NCI-H774 (cell line): ENCODE measurements around the gene CPZ.

Experiments used
- DNase-seq: peaks from one replicate; lab custom pipeline; 2025; lab: John Stamatoyannopoulos, UW

Gene CPZ

DNA sequence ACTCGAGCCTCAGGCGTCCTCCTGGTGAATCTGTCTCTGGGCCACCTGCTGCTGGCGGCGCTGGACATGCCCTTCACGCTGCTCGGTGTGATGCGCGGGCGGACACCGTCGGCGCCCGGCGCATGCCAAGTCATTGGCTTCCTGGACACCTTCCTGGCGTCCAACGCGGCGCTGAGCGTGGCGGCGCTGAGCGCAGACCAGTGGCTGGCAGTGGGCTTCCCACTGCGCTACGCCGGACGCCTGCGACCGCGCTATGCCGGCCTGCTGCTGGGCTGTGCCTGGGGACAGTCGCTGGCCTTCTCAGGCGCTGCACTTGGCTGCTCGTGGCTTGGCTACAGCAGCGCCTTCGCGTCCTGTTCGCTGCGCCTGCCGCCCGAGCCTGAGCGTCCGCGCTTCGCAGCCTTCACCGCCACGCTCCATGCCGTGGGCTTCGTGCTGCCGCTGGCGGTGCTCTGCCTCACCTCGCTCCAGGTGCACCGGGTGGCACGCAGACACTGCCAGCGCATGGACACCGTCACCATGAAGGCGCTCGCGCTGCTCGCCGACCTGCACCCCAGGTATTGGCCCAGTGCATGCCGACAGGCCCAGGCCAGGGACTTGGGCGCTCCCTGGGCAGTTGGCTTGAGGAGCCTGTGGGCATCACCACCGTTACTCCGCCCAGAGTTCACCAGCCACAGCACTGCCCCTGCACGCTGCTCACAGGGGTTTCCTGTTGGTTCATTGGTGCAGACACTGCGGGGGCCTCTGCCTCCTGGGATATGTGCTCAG is 11.3 kb upstream of the CPZ start:
- DNase-seq: no peak

DNA sequence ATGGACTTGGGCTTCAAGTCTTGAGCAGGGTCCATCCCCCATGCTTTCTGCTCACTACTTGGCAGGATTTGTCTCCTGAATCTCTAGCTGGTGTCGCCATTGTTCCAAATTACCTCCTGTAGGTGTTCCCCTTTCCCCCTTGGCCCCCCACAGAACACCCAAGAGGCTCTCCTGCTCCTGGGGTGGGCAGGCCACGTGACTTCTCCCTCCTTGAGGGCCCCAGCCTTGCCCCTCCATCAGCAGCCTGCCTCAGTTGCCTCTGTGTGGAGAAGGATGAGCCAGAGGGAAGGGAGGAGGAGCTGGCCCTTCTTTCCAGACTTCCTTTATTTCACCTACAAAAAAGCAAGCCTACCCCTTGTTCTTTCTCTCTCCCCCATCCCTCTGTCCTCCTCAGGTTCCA is 10.5 kb upstream of the CPZ start:
- no peak for DNase-seq

DNA sequence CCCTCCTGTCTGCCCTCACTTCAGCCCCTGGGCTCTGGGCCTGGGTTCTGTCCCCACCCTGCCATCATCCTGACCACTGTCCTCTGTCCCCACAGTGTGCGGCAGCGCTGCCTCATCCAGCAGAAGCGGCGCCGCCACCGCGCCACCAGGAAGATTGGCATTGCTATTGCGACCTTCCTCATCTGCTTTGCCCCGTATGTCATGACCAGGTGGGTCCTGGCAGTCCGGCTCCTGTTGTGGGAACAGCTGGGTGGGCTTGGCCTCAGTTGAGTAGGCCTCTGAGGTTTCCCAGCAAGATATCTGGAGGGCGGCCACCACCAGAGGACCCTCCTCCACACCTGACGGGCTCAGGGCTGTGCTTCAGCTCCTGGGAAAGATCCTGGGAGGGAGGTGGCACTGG is 10.1 kb upstream of the CPZ start:
- DNase-seq: no peak

DNA sequence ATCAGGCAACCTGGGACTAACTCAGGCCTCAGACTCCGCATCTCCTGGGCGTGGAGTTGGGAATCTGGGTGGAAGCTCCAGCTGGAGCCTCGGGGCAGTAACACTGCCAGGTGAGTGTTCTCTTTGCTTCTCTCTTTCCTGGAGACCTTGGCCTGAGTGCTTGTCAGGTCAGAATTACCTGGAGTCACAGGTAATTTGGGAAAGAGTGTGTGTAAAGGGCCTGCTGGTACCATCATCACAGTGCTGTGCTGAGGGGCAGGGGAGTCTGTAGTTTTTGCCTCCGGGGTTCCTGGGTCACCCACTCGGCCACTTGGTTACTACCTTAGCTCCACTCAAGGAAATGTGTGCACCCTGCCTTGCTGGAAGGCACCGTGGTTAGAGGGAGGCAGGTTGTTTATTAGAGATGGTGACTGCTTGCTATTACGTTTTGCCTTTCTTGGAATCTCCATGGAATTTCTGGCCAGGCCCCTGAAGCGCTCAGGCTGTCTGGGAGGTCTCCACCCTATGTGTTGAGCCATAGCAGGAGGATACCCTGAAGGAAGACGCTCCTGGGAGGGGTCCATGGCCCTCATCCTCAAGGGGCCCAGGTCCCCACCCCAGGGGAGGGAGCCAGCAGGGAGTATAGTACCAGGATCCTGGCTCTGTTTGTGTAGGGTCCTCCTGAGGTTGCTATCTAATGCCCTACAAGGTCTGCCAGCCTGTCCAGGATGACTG is 9.5 kb upstream of the CPZ start:
- no peak for DNase-seq

DNA sequence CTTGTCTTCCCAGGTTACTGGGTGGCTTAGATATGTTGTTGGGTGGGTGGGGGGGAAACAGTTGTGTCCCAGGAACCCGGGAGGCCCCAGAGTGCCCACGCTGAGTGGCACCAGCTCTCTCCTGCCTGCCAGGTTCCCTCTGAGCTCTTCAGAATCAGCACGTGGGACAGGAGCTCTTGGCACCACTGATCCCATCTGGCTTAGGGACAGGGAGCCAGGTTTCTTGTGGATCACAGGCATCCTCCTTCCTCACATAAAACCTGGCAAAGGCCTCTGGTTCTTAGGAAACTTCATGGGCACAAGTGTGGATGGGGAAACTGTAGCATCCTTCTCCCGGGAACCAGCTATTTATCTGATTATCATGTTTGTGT is 8.9 kb upstream of the CPZ start:
- DNase-seq: no peak

DNA sequence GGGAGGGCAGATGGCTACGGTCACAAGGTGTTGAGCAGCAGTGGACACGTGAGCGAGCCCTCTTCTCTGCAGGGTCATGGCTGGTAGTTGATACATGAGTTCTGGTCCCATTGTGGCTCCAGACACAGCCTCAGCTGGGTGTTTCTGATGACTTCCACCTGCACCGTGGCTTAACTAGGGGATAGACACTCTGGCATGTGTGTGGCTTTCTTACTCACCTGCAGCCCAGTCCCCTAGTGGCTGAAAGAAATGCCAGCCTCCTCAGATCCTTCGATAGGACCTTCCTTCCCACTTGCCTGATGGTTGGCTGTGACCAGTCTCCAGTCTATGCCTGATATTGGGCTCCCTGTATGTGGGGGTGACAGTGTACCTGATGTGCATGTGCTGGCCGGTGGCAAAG is 7.4 kb upstream of the CPZ start:
- DNase-seq: no peak

DNA sequence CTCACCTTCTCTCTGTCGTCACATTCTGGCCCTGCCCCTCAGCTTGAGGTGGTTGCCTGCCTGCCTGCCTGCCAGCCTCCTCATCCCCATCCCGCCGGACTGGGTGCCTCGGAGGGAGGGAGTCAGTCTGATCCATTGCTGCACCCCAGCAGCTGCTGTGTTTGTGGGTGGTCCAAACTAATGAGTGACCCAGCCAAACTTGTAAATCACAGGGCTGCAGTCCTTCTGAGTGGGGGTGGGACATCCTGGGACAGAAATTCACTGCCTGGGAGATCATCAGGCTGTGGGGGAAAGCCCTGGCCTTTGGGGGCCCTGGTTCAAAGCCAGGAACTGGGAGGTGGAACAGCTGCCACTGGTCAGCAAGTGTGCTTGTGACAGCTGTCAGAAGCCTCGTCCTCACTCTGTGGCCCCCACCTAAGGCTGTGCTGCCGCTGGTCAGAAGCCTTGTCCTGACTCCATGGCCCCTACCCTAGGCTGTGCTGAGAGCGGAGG is 6.8 kb upstream of the CPZ start:
- no peak for DNase-seq

DNA sequence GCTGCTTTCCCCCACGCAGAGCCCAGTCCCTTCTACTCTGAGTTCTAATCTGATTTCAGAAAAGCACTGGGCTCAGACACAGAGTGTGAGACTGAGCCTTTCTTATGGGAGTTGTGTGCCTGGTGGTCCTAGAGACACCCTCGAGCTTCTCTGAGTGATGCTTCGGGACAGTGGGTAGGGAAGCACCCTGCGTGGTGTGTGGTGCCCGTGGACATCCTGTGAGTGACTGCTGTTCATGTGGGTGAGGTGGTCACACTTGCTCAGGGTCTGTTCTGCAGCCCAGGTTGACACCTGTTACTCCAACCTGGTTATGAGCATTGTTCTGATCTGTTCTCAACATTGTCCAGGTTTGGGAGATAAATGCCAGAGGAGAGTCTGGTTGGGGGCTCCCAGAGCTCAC is 6.3 kb upstream of the CPZ start:
- DNase-seq: no peak

DNA sequence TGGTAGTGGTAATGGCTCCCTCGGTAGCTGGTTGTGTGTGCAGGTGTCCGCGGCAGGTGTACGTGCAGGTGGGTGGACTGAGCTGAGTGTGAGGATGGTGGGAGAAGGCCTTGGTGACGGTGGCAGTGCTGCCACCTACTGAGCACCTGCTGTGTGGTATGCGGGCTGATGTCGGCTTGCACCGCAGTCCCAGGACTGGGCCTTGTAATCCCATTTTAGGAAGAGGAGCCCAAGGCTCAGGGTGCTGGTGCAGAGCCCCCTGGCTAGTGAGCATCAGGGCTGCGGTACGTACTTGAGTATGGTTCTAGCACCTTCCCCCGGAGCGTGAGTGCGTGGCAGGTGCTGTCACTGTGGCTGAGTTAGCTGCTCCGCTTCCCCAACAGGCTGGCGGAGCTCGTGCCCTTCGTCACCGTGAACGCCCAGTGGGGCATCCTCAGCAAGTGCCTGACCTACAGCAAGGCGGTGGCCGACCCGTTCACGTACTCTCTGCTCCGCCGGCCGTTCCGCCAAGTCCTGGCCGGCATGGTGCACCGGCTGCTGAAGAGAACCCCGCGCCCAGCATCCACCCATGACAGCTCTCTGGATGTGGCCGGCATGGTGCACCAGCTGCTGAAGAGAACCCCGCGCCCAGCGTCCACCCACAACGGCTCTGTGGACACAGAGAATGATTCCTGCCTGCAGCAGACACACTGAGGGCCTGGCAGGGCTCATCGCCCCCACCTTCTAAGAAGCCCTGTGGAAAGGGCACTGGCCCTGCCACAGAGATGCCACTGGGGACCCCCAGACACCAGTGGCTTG is 5.7 kb upstream of the CPZ start:
- DNase-seq: no peak

DNA sequence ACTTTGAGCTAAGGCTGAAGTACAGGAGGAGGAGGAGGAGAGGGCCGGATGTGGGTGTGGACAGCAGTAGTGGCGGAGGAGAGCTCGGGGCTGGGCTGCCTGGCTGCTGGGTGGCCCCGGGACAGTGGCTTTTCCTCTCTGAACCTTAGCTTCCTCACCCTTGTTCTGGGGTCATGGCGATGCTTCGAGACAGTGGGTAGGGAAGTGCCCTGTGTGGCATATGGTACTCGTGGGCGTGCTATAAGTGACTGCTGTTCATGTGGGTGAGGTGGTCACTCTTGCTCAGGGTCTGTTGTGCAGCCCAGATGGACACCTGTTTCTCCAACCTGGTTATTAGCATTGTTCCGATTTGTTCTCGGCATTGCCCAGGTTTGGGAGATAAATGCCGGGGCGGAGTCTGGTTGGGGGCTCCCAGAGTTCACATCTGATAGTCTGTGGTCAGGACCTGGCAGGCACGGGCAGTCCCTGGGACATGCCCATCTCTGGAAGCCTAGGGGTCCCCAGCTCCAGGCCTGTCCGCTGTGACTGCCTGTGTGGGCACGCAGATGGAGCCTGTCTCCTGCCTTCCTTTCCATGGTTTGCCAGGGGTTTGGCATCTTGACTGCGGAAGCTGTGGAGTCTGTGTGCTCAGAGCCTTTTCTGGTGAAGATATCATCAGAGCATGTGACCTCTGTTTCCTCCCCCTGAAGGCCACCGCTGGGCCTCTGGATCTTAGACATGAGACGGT is 4.9 kb upstream of the CPZ start:
- no peak for DNase-seq

DNA sequence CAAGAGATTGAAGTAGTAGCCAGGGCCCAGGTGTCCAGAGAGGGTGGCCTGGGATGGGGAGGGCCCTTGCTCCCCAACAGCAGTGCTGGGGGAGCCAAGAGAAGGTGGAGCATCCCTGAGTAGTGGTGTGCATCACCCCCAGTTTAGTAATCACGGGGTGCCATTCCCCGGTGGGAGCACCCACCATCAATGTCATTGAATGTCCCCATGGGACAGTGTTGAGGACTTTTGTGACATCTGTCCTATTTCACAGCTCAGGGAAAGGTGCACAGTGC is 4.4 kb upstream of the CPZ start:
- no peak for DNase-seq

DNA sequence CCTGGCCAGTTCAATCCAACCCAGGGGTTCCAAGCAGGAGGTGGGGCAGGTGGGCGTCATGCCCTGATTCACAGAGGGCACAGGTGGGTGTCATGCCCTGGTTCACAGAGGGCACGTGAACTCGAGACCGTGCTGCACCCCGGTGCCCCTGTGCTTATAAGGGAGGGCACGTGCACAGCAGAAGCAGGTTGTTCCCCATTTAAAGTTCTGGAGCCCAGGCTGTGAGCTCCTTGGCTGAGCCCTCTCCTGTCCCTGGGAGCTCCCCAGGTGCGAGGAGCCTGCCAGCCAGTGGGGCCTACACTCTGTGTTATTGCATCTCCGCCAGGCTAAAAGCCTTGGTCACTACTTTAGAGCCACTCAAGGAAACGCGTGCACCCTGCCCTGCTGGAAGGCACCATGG is 3.2 kb upstream of the CPZ start:
- DNase-seq: no peak

DNA sequence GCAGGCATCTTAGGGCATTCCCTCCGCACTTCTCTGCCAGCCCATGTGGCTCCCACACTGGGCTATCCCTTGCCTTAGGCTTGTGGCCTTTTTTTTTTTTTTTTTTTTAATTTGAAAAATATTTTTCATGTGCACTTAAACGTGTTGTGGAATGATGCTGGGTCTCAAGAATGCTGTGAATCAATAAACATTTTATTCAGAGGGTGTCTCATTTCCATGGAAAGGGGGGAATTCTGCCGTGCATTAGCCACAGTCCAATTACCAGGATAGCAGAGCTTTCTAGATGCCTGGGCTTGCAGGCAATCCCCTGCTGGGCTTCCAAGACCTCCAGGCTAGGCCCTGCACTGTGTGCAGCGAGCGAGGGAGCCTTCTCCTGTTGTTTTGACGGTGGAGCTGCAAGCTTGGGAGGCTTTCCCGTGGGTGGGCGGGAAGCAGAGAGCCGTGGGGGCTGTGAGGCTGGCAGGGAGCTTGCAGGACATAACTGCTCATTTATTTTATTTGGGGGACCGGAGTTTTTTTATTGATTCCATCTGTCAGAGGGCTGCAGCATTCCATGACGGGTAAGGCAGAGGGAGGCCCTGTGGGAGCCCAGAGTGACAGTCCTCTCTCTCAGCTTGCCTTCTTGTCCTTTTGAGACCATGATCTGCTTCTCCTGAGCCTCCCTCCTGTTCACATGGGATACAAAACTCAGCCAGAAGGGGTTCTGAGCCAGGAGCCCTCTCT is 2.6 kb upstream of the CPZ start:
- no peak for DNase-seq

DNA sequence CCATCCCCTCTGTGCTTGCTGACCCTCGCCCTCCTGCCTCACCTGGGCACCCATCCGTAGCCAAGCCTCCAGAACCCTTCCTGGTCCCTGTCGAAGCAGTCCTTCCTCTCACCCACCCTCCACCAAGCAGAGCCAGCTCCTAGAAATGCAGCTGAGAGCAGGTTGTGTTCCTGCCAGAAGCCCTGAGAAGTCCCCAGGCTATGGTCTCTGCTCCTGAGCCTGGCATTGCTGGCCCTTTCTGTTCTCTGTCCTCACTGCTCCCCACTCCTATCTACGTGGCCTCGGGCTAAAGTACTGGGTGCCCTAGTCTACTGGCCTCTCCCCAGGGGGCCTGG is 2.1 kb upstream of the CPZ start:
- DNase-seq: no peak

DNA sequence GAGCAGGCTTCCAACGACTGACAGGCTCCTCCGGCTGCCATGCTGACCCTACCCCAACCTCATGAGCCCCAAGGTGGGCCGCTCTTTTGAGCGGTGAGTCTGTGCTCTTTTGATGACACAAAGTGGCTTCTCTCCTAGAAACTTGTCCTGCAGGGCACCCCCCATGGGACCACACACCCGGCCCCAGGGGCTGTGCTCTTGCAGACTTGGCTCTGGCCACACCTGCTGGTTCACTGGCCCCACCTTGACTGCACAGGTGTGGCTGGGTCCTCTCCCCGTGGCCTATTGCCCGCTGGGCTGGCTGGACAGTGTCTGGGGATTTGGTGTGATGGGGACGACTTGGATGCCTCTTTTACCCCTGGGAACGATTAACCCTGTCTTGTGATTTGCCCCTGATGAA is 1.5 kb upstream of the CPZ start:
- DNase-seq: no peak

DNA sequence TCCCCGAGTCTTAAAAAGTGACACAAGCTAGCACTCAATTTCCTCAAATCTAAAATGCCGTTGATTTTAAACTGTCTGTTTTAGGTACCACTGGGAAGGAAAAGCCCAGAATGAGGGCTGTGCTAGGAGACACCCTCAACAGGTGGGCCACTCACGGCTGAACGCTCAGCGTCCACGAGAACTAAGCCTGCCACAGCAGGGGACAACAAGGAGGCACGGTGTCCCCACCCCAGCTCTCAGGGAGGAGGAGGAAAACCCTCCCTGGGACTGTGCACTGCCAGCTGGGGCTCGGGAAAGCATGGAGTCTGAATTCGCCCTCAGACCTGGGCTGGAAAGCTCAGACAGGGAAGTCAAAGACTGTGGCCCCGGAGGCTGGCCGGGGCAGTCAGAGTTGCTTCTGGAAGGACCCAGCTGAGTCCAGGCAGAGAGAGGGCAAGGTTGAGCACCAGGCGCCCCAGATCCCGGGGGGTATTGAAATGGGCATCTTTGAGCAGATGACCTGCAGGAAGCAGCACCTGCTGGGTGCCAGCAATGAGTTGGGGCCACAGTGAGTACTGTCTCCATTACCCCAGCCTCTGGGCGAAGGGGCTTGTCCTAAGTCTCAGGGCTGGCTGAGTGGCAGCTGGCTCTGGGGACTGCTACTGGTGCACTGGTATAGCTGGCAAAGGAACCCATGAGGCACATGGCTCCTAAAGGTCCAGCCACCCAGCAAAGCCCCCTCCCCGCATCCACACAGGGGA is 769 bp upstream of the CPZ start:
- DNase-seq: no peak

DNA sequence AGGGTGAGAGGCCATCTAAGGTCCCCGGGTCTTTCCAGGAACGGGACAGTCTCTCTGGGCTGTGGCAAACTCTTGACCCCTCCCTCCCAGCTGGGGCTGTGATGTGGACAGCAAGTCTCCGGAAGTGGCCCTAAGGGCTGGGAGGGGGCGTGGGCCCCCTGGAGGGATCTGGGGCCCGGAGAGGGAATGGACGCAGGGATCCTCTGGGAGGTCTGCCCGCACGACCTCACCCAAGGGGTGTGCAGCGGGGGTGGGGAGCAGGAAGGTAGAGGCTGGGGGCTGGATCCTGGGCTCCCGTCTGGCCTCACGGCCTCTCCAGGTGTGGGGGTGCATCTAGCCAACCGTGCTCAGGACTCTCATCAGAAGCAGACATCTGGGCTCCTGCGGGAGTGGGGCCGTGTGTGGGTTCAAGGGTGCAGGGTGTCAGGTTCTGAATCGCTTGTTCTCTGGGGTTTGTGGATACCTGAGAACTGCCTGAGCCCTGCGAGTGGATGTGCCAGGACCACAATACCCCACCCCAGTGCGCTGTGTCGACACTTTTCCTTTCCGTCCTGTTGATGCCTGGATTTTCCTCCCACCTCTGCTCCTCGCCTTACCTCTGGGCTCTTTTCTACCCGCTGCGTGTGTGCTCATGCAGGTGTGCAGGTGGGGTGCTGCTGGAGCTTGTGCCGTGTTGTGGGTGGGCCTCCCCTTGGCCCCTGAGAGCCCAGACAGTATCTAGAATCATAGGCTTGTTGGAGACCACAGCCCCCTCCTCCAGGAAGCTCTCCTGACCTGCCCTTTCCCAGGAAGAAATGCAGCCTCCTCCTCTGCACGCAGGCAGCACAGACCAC is 915 bp downstream of the CPZ start:
- DNase-seq: no peak

DNA sequence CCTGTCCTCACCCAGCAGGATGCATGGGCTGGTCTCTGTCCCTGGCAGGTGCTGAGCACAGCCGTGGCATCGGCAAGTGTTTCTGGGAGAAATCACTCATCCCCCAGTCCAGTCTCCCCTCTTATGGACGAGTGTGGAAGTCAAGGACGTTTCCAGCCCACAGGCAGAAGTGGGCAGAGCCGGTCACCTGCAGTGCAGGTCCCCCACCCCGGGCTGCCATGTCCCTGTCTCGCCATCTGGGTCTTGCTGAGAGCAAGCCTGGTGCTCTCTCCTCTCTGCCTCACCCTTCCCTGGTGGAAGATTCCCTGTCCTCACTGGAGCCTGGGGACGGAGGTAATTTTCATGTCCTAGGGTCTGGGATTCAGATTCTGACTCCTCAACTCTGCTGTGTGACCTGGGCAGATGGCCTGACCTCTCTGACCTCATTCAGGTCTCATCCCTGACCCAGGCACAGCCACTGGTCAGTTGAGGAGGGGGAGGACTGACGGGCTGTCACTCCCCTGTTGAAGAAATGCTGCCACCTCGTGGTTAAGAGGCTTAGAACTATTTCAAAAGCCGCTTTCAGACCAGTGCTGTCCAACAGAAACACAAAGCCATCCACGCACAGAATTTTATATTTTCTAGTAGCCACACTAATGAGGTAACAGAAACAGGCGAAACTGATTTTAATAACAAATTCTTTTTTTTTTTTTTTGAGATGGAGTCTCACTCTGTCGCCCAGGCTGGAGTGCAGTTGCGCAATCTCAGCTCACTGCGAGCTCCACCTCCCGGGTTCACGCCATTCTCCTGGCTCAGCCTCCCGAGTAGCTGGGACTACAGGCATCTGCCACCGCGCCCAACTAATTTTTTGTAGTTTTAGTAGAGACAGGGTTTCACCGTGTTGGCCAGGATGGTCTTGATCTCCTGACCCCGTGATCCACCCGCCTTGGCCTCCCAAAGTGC is 1.8 kb downstream of the CPZ start:
- DNase-seq: peak; percentile 12
